Activated CD8-positive, alpha-beta T cell treated with anti-CD3 and anti-CD28 coated beads, Interleukin-2, amount 10 ng/mL, durations not matched to agents 7 days and 5 days (primary cell): Measurements from ENCODE around the gene ACOT11. TPM values are rescaled to one million over a fixed set of nuclear protein-coding genes. Genes with fewer than 3 reads are reported as not detected.

Experiments
- ATAC-seq: fragments of 150-1000 bp; cut with Tn5 transposase; one replicate; pipeline ENCODE4 v1.10.0; 2021; ENCODE audit warnings: moderate library complexity
- CTCF ChIA-PET: fragments of 350-600 bp; sonication (Branson Sonifier 250); formaldehyde crosslinking; loops from one replicate; lab custom pipeline; 2021; ENCODE audit warnings: antibody characterized with exemption; lab: Charles Lee
- POLR2A ChIA-PET: fragments of 350-600 bp; sonication (Branson Sonifier 250); formaldehyde crosslinking; loops from one replicate; lab custom pipeline; 2021; ENCODE audit warnings: antibody characterized with exemption; lab: Charles Lee
- DNase-seq: peaks from one replicate; pipeline ENCODE4 v3.0.0-alpha.2; 2020
- H3K27ac Mint-ChIP-seq: one replicate; pipeline ENCODE4 v1.8.0; 2021; ENCODE audit warnings: mild to moderate bottlenecking, mixed read lengths
- H3K27me3 Mint-ChIP-seq: one replicate; pipeline ENCODE4 v1.8.0; 2021; ENCODE audit warnings: low read depth, mixed read lengths
- H3K36me3 Mint-ChIP-seq: one replicate; pipeline ENCODE4 v1.8.0; 2021; ENCODE audit warnings: low read depth, mixed read lengths
- H3K4me1 Mint-ChIP-seq: one replicate; pipeline ENCODE4 v1.8.0; 2021; ENCODE audit warnings: low read depth, mixed read lengths
- H3K4me3 Mint-ChIP-seq: one replicate; pipeline ENCODE4 v1.8.0; 2021; ENCODE audit warnings: mild to moderate bottlenecking, mixed read lengths
- H3K9me3 Mint-ChIP-seq: one replicate; pipeline ENCODE4 v1.8.0; 2022; ENCODE audit warnings: mixed read lengths; ENCODE audit not compliant: insufficient read depth
- total RNA-seq, 2 experiments: library from RNA; stranded (reverse); gene quantifications; one replicate each; pipeline ENCODE4 v1.2.3, GENCODE V29; 2021

Gene ACOT11
- total RNA-seq, 2 experiments from 2014 or later, result 1.3 to 1.6 TPM

DNA sequence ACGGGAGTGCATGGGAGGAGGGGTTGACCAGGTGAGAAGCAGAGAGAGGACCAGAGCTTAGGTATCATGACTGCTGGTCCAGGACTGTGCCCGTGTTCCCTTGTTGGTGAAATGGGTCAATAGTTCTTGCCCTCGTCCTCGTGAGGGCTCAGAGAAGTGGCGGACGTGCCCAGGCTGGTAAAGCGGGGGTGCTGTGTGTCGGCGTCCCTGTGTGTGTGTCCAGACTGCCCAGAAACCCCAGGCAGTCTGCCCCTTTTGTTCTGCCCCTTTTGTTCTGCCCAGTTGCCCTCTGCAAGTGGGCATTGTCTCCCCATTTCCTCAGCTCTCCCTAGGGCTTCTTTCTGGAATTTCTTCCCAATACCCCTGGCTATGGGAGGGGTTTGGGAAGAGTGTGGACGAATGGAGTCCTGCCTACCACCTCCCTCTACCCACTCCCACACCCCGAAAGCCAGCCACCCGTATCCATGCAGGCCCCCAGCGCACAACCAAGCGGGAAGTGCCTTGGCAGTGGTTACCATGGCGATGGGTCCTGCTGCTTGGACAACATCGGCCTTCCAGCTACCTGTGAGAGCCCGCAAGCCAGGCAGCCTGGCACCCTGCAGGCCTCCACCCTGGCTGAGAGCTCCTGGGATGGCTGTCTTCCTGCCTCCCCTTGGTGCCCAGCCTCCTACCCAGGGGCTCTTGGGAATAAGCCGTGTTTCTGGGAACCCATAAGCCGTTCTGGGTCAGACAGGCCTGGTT is 34.7 kb downstream of the ACOT11 start:
- no peaks in the 10 kb centered on the region for H3K9me3 Mint-ChIP-seq
- no peaks in the 10 kb centered on the region for H3K27me3 Mint-ChIP-seq
- H3K4me3 Mint-ChIP-seq, result no peak overlapping the region
- no peak for ATAC-seq
- CTCF ChIA-PET, result no interaction called here
- H3K36me3 Mint-ChIP-seq, result no peaks in the 10 kb centered on the region
- no peaks in the 10 kb centered on the region for H3K4me1 Mint-ChIP-seq
- POLR2A ChIA-PET, result no interaction called here
- no peak for DNase-seq
- no peak overlapping the region for H3K27ac Mint-ChIP-seq

DNA sequence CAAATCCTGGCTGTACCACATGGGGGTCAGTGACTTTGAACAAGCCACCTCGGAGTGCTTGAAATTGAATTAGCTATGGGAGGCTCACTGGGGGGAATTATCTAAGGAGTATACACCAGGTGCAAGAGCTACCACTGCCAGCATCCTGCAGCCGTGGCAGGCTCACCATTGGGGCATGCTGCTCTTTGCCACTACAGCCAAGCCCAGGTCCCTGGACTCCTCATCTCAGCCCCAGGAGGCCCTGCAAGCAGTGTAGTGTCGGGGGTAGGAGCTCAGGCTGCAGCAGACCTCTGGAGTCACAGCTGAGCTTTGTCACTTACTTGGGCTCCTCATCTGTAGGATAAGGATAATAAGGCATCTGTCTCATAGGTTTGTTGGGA is 35.3 kb downstream of the ACOT11 start:
- Mint-ChIP-seq H3K9me3 (no peaks in the 10 kb centered on the region), H3K36me3 (no peaks in the 10 kb centered on the region), H3K27me3 (no peaks in the 10 kb centered on the region), H3K4me3 (no peak overlapping the region), H3K27ac (no peak overlapping the region), H3K4me1 (peaks cover 2% of the 10 kb centered on the region)
- POLR2A ChIA-PET, result no interaction called here
- ATAC-seq (no peak), DNase-seq (no peak)
- CTCF ChIA-PET, result no interaction called here

- ChIA-PET POLR2A (no interaction called here), CTCF (no interaction called here)
- peaks cover 6% of the 10 kb centered on the region for H3K4me1 Mint-ChIP-seq
- H3K27ac Mint-ChIP-seq, result no peak overlapping the region
- ATAC-seq (no peak), DNase-seq (no peak)
- H3K36me3 Mint-ChIP-seq, result no peaks in the 10 kb centered on the region
- no peaks in the 10 kb centered on the region for H3K27me3 Mint-ChIP-seq
- H3K4me3 Mint-ChIP-seq, result no peak overlapping the region
- no peaks in the 10 kb centered on the region for H3K9me3 Mint-ChIP-seq
Observed at GRCh38 chr1:54583871-54584270, 35.8 kb downstream of the ACOT11 start.

DNA sequence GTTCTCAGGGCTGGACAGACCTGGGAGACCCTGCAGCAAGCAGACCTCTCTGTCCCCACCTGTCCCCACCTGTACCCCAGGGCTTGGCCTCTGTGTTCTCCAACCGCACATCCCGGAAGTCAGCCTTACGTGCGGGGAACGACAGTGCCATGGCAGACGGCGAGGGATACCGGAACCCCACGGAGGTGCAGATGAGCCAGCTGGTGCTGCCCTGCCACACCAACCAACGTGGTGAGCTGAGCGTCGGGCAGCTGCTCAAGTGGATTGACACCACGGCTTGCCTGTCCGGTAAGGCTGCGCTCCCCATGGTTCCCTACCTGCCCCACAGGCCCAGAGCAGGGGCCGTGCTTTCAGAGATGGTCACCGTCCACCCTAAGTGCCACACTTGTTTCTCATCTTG is 36.5 kb downstream of the ACOT11 start:
- Mint-ChIP-seq H3K27ac (no peak overlapping the region), H3K4me3 (no peak overlapping the region), H3K27me3 (no peaks in the 10 kb centered on the region), H3K4me1 (peaks cover 6% of the 10 kb centered on the region), H3K9me3 (no peaks in the 10 kb centered on the region), H3K36me3 (no peaks in the 10 kb centered on the region)
- no peak for DNase-seq
- ATAC-seq, result no peak
- POLR2A ChIA-PET, result no interaction called here
- CTCF ChIA-PET, result no interaction called here

DNA sequence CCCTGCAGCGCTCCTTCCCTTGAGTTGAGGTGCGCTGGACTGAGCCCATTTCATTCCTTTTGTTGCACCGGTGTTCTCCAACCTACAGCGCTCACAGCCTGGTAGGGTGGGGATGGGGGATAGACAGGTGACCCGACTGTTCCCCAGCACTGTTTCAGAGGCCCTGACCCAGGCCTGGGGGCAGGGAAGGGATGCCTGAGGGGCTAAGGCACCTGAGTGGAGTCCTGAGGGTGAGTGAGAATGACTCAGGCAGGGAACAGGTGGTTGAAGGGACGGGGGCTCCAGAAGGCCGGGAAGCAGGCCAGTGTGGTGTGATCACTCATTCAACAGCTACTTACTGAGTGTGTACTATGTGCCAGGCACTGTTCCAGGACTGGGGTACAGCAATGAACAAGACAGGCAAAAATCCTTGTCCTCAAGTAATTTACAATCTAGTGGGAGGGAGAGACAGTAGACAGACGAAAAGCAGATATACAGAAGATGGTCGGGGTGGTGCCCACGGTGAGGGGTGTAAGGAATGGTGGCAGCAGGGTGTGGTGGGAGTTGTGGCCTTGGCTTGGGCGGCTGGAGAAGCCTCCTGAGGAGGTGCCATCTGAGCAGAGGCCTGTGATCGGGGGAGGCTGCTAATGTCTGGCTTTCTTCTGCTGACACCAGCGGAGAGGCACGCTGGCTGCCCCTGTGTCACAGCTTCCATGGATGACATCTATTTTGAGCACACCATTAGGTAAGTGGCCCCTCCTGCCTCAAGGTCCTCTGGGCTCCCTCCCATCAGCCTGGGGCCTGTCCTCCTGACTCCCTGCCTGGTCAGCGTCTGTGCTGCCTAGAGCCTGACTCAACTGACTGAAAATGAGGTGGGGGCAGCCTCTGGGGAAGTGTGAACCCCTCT is 37.4 kb downstream of the ACOT11 start:
- CTCF ChIA-PET, result no interaction called here

GRCh38 chr1:54588377-54588776 is 40.3 kb downstream of the ACOT11 start:
- no peak for ATAC-seq
- Mint-ChIP-seq H3K36me3 (no peaks in the 10 kb centered on the region), H3K9me3 (no peaks in the 10 kb centered on the region), H3K27me3 (no peaks in the 10 kb centered on the region), H3K27ac (peak overlapping the region; percentile 74), H3K4me3 (no peak overlapping the region), H3K4me1 (peaks cover 6% of the 10 kb centered on the region)
- CTCF ChIA-PET, result interaction anchor here (0.7 kb wide), 1 partner anchor 16 kb away, joined by 3 read pairs; no protein-coding TSS in a partner anchor
- DNase-seq, result peak; percentile 24
- POLR2A ChIA-PET, result no interaction called here

More for the DNA sequence above, 37.4 kb downstream of the ACOT11 start:
- H3K27me3 Mint-ChIP-seq, result no peaks in the 10 kb centered on the region
- POLR2A ChIA-PET, result no interaction called here
- no peaks in the 10 kb centered on the region for H3K9me3 Mint-ChIP-seq
- DNase-seq, result no peak
- peaks cover 6% of the 10 kb centered on the region for H3K4me1 Mint-ChIP-seq
- H3K36me3 Mint-ChIP-seq, result no peaks in the 10 kb centered on the region
- no peak overlapping the region for H3K27ac Mint-ChIP-seq
- no peak for ATAC-seq
- H3K4me3 Mint-ChIP-seq, result no peak overlapping the region

DNA sequence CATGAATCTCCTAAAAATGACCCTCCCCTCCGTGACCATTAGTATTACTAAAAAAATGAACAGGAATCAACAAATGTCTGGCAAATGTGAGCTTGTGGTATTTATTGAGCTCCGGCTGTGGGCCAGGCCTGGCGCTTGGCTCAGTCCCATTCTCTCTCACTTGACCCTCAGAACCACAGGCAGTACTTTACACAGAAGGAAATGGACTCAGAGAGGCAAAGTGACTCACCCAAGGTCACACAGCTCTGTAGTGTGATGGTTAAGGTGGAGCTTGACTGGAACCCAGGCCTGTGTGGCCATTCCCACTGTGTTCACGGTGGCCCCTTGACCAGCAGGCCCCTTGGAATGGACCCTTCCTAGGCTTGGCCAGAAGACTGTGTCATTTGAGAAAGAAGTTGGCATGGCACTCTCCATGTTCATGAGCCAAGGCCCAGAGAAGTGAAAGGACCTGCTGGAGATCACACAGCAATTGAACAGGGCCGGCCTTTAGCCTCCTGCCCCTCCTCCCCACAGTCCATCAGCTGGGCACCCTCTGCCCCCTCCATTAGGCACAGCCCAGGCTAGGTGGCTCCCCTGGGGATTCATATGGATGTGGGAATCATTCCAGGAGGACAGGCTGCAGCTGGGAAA is 43.2 kb downstream of the ACOT11 start:
- Mint-ChIP-seq H3K4me3 (no peak overlapping the region), H3K36me3 (no peaks in the 10 kb centered on the region), H3K27me3 (no peaks in the 10 kb centered on the region), H3K4me1 (peaks cover 6% of the 10 kb centered on the region), H3K27ac (no peak overlapping the region), H3K9me3 (no peaks in the 10 kb centered on the region)
- no peak for DNase-seq
- ATAC-seq, result no peak
- POLR2A ChIA-PET, result no interaction called here
- CTCF ChIA-PET, result no interaction called here

DNA sequence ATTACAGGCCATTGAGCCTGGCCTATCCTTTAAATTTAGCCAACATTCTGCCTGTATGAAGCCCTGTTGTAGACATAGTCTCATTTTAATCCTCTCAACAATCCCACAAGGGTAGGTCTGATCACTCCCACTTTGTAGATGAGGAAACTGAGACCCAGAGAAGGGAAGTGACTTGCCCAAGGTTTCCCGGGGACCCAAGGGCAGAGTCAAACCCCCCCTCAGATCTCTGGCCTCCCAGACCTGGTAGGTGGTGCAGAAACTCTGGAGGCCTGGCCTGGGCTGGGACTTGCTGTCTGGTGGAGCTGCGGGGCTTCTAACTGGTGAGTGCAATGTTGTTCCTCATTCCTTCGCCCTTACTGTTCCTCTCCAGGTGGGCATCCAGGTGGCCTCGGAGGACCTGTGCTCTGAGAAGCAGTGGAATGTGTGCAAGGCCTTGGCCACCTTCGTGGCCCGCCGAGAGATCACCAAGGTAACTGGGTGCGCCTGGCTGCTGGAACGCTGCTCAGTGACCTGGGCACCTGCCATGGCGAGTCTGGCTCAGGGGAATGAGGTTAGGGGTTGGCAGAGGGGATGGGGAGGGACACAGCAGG is 45.6 kb downstream of the ACOT11 start:
- peaks cover under 1% of the 10 kb centered on the region for H3K4me1 Mint-ChIP-seq
- no peak overlapping the region for H3K4me3 Mint-ChIP-seq
- ChIA-PET CTCF (no interaction called here), POLR2A (no interaction called here)
- DNase-seq, result no peak
- H3K27ac Mint-ChIP-seq, result no peak overlapping the region
- H3K36me3 Mint-ChIP-seq, result no peaks in the 10 kb centered on the region
- H3K9me3 Mint-ChIP-seq, result no peaks in the 10 kb centered on the region
- ATAC-seq, result no peak
- no peaks in the 10 kb centered on the region for H3K27me3 Mint-ChIP-seq

DNA sequence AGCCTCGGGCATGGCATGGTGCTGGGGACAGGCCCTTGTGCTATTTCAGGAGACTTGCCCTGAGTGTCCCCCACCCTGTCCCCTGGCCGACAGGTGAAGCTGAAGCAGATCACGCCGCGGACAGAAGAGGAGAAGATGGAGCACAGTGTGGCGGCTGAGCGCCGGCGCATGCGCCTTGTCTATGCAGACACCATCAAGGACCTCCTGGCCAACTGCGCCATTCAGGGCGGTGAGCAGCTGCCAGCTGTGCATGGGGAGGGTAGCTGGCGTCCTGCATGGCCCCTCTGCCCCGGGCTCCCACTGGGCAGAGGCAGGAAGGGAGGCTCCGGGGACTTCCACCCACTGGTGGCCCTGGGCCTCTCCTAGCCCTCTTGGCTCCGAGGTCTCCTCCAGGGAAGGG is 46.4 kb downstream of the ACOT11 start:
- ATAC-seq, result no peak
- H3K4me1 Mint-ChIP-seq, result no peaks in the 10 kb centered on the region
- H3K4me3 Mint-ChIP-seq, result no peak overlapping the region
- H3K27ac Mint-ChIP-seq, result no peak overlapping the region
- no peaks in the 10 kb centered on the region for H3K9me3 Mint-ChIP-seq
- ChIA-PET CTCF (no interaction called here), POLR2A (no interaction called here)
- no peaks in the 10 kb centered on the region for H3K27me3 Mint-ChIP-seq
- no peak for DNase-seq
- no peaks in the 10 kb centered on the region for H3K36me3 Mint-ChIP-seq

DNA sequence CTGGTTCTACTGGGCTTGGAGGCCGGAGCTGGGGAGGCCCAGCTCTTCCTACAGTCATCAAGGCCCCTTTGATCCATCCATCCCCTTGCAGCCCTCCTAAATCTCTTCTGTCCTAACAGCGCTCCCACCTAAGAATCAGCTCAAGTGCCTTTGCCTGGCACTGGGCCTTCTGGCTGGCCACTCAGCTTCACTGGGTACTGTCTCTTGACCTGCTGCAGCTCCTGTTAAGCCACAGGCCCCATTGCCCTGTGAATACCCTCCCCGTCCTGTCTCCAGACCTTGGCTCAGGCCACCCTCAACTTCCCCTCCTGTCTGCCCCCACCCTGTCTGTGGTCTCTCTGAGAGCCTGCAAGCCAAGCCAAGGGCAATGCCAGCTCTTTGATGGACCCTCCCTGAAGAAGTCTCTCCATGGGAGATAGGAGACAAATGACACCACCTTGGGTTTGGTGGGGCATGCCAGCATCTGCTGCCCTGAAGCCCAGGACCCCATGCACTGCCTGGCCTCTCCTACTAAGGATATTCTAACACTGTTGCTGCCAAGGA is 48.0 kb downstream of the ACOT11 start:
- DNase-seq, result no peak
- POLR2A ChIA-PET, result no interaction called here
- H3K27me3 Mint-ChIP-seq, result no peaks in the 10 kb centered on the region
- H3K4me1 Mint-ChIP-seq, result no peaks in the 10 kb centered on the region
- no peaks in the 10 kb centered on the region for H3K36me3 Mint-ChIP-seq
- no peak overlapping the region for H3K27ac Mint-ChIP-seq
- ATAC-seq, result no peak
- H3K9me3 Mint-ChIP-seq, result no peaks in the 10 kb centered on the region
- CTCF ChIA-PET, result no interaction called here
- H3K4me3 Mint-ChIP-seq, result no peak overlapping the region

DNA sequence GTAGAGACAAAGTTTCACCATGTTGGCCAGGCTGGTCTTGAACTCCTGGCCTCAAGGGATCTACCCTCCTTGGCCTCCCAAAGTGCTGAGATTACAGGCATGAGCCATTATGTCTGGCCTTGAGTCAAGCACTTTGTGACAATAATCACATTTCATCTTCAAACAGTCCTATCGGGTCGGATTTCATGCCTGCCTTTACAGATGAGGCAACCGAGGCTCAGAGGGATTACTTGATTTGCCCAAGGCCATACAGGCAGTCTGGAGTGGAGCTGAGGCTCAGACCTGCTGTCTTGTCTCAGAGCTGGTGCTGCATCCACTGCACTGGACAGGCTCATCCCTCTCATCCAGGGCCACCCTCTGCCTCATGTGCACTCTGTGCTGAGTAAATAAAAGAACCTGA is 48.7 kb downstream of the ACOT11 start:
- POLR2A ChIA-PET, result no interaction called here
- H3K36me3 Mint-ChIP-seq, result no peaks in the 10 kb centered on the region

More for the DNA sequence above, 48.7 kb downstream of the ACOT11 start:
- H3K4me3 Mint-ChIP-seq, result no peak overlapping the region
- no peaks in the 10 kb centered on the region for H3K4me1 Mint-ChIP-seq
- no peaks in the 10 kb centered on the region for H3K9me3 Mint-ChIP-seq
- no peak for DNase-seq
- ATAC-seq, result no peak
- no peak overlapping the region for H3K27ac Mint-ChIP-seq
- no peaks in the 10 kb centered on the region for H3K27me3 Mint-ChIP-seq
- CTCF ChIA-PET, result no interaction called here
